Cardiac fibroblast (primary cell): ENCODE results near the gene CABP7.
A peak's percentile ranks its signal among the peaks of the same experiment; 100 is the strongest.

ENCODE experiments used
- DNase-seq, 2 donors: peaks; one replicate each; pipeline versions ENCODE4 v3.0.0 to v3.0.0-alpha.2; 2010; ENCODE audit warnings: low read depth in 2 of 2
- H3K4me3 ChIP-seq, 2 donors: replicated peaks in 1 of 2; 1 replicate in 1 of 2; 2 replicates in 1 of 2; pipeline ENCODE4 v1.5.1; 2011; ENCODE audit warnings: low read depth in 2 of 2, low read length in 2 of 2, mild to moderate bottlenecking in 2 of 2, moderate library complexity in 1 of 2
- TF ChIP-seq, protein P1 (sequence below): IDR thresholded peaks from one replicate; pipeline ENCODE4 v1.5.1; 2011; ENCODE audit warnings: low read depth, mild to moderate bottlenecking, low read length, inconsistent platforms

The CABP7 gene

DNA sequence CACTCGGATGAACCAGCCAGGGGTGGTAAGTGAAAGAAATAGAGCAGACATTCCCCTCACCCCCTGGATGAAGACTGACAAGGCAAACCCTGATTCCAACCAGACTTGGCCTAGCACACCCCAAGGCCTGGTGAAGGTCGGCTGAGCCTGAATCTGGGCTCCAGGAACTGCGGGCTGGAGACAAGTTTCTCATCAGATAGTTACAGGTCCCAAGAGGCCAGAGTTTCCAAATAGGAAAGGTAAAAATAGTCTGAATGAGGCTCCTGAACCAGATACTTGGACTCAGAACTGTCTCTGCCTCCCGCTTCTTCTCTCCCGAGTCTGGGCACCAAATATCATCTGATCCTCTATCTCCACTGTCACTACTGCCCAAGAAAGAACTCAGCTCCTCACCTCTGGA is 39.2 kb downstream of the CABP7 start:
- no peak for DNase-seq
- H3K4me3 ChIP-seq = no peak overlapping the region
- TF ChIP-seq, protein P1, sequence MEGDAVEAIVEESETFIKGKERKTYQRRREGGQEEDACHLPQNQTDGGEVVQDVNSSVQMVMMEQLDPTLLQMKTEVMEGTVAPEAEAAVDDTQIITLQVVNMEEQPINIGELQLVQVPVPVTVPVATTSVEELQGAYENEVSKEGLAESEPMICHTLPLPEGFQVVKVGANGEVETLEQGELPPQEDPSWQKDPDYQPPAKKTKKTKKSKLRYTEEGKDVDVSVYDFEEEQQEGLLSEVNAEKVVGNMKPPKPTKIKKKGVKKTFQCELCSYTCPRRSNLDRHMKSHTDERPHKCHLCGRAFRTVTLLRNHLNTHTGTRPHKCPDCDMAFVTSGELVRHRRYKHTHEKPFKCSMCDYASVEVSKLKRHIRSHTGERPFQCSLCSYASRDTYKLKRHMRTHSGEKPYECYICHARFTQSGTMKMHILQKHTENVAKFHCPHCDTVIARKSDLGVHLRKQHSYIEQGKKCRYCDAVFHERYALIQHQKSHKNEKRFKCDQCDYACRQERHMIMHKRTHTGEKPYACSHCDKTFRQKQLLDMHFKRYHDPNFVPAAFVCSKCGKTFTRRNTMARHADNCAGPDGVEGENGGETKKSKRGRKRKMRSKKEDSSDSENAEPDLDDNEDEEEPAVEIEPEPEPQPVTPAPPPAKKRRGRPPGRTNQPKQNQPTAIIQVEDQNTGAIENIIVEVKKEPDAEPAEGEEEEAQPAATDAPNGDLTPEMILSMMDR = no peak

DNA sequence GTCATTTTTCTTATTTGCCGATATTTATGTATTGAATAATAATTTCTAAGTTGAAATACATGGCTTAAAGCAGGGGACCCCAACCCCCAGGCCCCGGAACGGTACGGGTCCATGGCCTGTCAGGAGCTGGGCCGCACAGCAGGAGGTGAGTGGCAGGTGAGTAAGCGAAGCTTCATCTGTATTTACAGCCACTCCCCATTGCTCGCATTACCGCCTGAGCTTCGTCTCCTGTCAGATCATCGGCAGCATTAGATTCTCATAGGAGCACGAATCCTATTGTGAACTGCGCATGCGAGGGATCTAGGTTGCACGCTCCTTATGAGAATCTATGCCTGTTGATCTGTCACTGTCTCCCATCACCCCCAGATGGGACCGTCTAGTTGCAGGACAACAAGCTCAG is 42.5 kb downstream of the CABP7 start:
- DNase-seq = no peak
- no peak overlapping the region for H3K4me3 ChIP-seq
- TF ChIP-seq, protein P1 = no peak

DNA sequence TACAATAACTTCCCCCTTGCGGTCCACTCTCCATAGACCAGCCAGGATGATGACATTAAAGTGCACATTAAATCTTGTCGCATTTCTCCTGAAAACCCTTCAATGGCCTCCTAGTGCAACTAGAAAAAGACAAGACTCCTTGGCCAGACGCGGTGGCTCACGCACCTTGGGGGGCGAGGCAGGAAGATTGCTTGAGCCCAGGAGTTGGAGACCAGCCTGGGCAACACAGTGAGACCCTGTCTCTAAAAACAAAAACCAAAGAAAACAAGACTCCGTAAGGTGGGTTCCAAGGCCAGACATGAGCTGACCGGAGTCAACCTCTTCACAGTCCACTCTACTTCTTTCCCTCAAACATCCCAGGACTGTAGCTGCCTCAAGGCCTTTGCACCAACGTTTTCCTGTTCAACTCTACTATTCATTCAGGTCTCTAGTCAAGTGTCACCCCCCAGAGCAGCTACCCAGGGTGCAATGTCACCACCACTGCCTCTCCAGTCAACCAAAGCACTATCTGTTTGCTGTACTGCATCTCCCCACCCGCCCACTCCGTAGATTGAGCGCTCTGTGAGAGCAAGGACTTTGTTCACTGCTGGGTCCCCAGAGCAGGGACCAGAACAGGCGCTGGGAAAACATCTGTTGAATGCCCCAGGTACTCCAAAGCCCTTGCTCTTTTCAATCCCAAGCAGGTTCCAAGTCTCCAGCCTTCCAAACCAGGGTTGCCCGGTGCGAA is 46.3 kb downstream of the CABP7 start:
- DNase-seq = no peak
- H3K4me3 ChIP-seq = peak overlapping the region; percentile 71 to 98

GRCh38 chr22:29766632-29767170 is 46.9 kb downstream of the CABP7 start, which contains the start of gene ZMAT5:
ZMAT5 (minus strand) TSS chr22:29767007; CDS start chr22:29748544, 18,463 bp downstream.
- DNase-seq = peak; percentile 98
- H3K4me3 ChIP-seq = peak within 1 kb of the TSS; percentile 98
- TF ChIP-seq, protein P1 = no peak

More for the DNA sequence above, 46.3 kb downstream of the CABP7 start:
- TF ChIP-seq, protein P1 = no peak

- H3K4me3 ChIP-seq = peak within 1 kb of the TSS; percentile 98
- DNase-seq = peak; percentile 94
- TF ChIP-seq, protein P1 = no peak
Measured at GRCh38 chr22:29767171-29768051, 47.6 kb downstream of the CABP7 start, which contains the start of gene UQCR10. UQCR10 (plus strand) TSS chr22:29767369; CDS start chr22:29767399, 30 bp downstream.

GRCh38 chr22:29768052-29768693 is 48.4 kb downstream of the CABP7 start:
- no peak for DNase-seq
- TF ChIP-seq, protein P1 = no peak
- H3K4me3 ChIP-seq = peak overlapping the region; percentile 98
